MV-4-11 (cell line): ENCODE results near the gene TGFB1I1.
"Not testable (repeated sequence)": the region's sequence is repeated elsewhere in the genome, so short reads cannot be mapped to it uniquely, and the experiment has no call there.

Source experiments
- DNase-seq: peaks from one replicate; lab custom pipeline; 2025; lab: John Stamatoyannopoulos, UW

TGFB1I1 gene

DNA sequence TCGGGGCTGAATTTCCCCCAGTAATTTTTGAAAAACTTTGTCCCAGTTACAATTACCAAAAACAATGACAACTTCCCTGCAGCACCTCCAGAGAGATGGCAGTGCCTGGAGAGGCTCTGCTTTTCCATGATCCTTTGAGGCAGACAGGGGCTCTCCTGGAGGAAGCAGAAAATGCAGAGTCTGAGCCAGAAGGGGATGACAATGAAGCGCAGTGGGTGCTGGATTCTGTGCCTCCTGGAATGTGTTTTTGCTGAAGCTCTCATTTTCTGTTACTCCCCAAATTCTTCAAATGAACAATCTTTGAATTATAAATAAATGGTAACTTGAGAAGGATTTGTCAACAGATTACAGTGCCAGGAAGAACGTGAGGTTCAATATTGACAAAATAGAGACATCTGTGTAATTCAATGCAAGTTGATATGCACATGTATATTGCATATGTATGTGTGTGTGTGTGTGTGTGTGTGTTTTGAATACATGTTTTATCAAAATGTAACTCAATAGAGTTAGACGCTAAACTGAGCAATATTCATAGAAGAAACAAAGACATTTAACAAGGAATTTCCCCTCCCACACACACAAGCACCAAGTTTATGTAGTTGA is 45.9 kb downstream of the TGFB1I1 start:
- no peak for DNase-seq

DNA sequence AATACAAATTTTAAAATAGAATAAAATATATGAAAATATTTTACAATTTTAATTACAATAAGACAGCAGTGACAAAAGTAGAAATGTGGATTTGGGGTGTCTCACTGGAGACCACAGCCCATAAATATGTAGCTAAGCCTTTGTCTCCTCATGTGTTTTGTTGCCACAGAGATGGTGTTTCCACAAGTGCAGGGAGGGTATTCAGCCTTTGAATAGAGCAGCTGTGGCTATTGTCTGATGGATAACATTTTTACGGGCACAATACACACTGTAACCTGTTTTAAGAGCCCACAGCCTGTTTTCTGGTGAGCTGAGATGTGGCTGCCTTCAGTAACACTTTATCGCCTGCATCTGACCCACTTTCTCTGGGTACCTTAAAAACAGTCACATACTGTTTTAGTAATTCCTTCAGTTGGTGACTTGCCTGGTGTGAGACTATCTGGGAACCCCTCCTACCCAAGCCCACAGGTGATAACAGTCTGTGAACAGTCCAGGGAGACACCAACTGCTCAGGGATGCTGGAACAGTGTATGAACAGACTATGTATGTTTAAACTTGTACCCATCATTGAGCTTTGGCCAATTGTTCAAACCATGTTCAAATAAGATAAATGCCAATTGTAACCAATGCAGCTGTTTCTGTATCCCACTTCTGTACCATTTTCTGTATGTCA is 47.9 kb downstream of the TGFB1I1 start:
- DNase-seq: no peak

DNA sequence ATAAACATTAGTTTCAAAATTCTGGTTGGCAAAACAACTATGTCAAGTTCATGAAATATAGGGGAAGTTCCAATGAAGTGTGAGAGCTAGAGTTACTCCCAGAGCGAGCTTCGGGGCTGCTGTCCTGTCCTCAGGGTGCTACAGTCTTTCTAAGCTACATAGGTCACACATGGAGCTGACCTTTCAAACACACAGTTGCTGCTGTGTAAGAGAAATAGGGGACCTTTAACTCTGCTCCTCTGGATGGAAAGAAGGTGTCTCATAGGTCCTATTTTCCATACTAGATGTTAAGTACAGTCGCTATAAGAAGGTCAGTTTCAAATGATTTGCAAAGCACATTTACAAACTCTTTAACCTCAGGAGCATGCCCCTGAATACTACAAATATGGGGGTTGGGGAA is 49.4 kb downstream of the TGFB1I1 start:
- no peak for DNase-seq

DNA sequence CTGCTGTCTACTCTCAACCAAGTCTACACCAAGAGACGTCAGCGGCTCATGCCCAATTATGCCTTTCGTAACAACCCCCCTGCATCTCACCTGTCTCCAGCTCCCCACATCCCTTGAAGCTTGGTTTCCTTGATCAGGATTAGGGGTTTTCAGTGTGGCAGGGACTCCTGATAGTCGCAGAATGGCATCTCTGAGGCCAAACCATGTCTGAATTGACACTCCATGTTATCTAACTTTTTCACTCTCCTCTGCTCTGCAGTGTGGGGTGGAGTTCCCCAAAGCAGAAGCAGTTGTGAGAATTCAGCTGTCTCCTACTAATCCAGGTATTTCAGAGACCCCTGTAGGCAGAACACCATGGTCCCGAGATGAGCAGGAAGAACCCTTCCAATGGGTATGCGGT is 50.1 kb downstream of the TGFB1I1 start:
- DNase-seq: no peak

DNA sequence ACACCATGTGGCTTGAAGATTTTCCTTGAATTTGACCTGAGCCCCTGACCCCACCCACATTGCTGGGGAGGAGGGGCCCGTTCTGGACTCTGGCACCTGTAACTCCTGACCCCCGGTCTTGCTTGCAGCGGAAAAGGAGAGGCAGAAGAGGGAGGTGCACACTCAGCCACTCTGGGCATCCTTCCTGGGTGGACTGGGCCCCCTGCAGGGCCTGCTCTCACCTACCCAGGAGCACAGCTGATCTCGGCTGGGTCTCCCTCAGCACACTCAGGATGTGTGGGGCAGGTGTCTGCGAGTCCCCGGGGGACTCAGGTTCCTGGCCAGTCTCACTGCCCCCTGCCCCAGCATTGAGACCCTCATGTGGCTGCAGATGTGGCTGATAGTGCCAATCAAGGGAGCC is 51.8 kb downstream of the TGFB1I1 start:
- DNase-seq: not testable (repeated sequence)

DNA sequence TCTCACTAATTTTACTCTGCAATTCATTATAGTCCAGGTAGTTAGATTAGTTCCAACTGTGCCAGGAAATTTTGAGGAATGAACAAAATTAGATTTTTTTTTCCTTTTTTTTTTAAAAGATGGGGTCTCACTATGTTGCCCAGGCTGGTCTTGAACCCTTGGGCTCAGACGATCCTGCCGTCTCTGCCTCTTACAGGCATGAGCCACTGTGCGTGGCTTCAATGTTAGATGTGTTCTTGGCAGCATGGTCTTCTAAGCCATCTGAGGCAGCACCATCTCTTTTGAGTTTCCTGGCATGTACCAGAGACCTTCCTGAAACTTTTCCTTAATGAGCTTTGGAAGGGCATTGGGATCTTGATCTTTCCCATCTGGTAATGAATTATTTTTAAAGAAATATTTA is 53.2 kb downstream of the TGFB1I1 start:
- DNase-seq: no peak
